H1 (cell line): ENCODE data around the gene CIB4.

Experiments used
- CHD1 ChIP-seq: IDR thresholded peaks from 2 replicates; pipeline ENCODE4 v1.6.1; 2012; ENCODE audit warnings: low read depth, low read length, improper control_type of control experiment
- CTCF ChIP-seq, 3 experiments: IDR thresholded peaks; 1 replicate in 2 of 3; 2 replicates in 1 of 3; pipeline versions ENCODE4 v1.5.1 to v1.6.1; 2011; ENCODE audit warnings: low read length in 3 of 3, mild to moderate bottlenecking in 3 of 3, inconsistent platforms in 2 of 3, low read depth in 1 of 3, moderate library complexity in 1 of 3; ENCODE audit not compliant: insufficient read depth in 1 of 3; ENCODE audit errors: control extremely low read depth in 1 of 3
- POLR2A ChIP-seq, 2 experiments: IDR thresholded peaks; 1 replicate in 1 of 2; 2 replicates in 1 of 2; pipeline ENCODE4 v1.6.1; 2011; ENCODE audit warnings: low read depth in 2 of 2, low read length in 2 of 2, mild to moderate bottlenecking in 2 of 2; ENCODE audit errors: control extremely low read depth in 1 of 2
- POLR2AphosphoS5 ChIP-seq: IDR thresholded peaks from 2 replicates; pipeline ENCODE4 v1.6.1; 2011; ENCODE audit warnings: low read depth, low read length
- RAD21 ChIP-seq, 2 experiments: IDR thresholded peaks in 1 of 2; conservative IDR thresholded peaks in 1 of 2; 2 replicates each; pipeline ENCODE4 v1.6.1; 2011; ENCODE audit warnings: low read depth in 2 of 2, low read length in 2 of 2, improper control_type of control experiment in 1 of 2, inconsistent platforms in 1 of 2, mild to moderate bottlenecking in 1 of 2, moderate library complexity in 1 of 2
- TCF12 ChIP-seq: IDR thresholded peaks from 2 replicates; pipeline ENCODE4 v1.6.1; 2011; ENCODE audit warnings: low read depth, mild to moderate bottlenecking, low read length
- TEAD4 ChIP-seq: IDR thresholded peaks from 2 replicates; pipeline ENCODE4 v1.6.1; 2012; ENCODE audit warnings: low read depth, low read length, inconsistent platforms, mixed read lengths

- no peak for TF ChIP-seq CTCF (IDR thresholded peaks at IDR 0.05; ENCODE audit: control extremely low read depth in 1 of 3, insufficient read depth in 1 of 3, low read depth in 1 of 3, low read length in 3 of 3)
- no peak for TF ChIP-seq POLR2A (IDR thresholded peaks at IDR 0.05; ENCODE audit: control extremely low read depth in 1 of 2, low read depth in 2 of 2, low read length in 2 of 2)
- no peak for TF ChIP-seq TCF12
- TF ChIP-seq TEAD4: no peak
- no peak for TF ChIP-seq POLR2AphosphoS5
- TF ChIP-seq RAD21 (IDR thresholded peaks at IDR 0.05 in 1 of 2, conservative IDR thresholded peaks at IDR 0.05 in 1 of 2; ENCODE audit: low read depth in 2 of 2, low read length in 2 of 2): no peak
- TF ChIP-seq CHD1: no peak
Measured at GRCh38 chr2:26550276-26551015, 90.7 kb downstream of the CIB4 start.
